LHCN-M2 (cell line): ENCODE data around the gene SLC35F4. TPM values are rescaled to one million over a fixed set of nuclear protein-coding genes. Genes with fewer than 3 reads are reported as not detected.

ENCODE experiments used
- DNase-seq: peaks from one replicate; pipeline ENCODE4 v3.0.0-alpha.2; 2012; ENCODE audit warnings: low read depth
- total RNA-seq: library from RNA; depleted of rRNA; stranded (reverse); fragments of >200 nt; gene quantifications from 2 replicates; pipeline ENCODE4 v1.2.3, GENCODE V29; 2014

SLC35F4 gene
- total RNA-seq, 1 experiment from 2014 or later: not detected

DNA sequence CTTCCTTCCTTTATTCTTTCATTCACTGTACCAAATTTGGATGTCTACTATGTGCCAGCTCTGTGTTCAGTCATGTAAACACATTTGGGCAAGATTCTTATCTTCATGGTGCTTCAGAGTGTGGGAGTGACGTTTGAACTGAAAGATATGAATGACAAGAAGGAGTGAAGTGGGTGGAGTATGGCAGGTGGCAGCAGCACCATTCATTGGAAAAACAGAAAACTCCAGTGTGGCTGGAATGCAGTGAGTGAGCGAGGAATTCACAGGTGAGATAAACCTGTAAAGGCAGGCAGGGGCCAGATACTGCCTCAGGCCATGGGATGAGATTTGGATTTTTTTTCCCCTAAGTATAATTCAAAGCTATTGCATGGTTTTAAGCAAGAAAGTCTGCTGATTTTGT is 231.6 kb downstream of the SLC35F4 start:
- no peak for DNase-seq

- no peak for DNase-seq
These were observed 233.2 kb downstream of the SLC35F4 start for GRCh38 chr14:57632649-57633048.

DNA sequence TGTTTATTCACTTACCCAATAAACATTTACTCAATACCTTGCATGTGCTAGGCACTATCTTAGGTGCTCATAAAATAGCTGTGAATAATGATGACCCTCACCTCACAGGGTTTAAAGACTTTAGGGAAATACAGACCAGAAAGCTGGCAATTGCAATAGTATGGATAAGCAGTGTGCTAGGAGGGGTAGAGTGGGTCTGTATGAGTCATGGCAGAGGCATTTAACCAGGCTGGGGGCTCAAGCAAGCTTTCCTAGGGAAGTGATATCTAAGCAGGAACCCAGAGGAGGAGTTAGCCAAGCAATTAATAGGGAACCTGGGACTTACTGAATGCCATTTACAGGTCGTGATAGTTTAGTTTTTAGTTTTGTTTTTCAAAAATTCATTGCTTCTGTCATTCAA is 248.4 kb downstream of the SLC35F4 start:
- no peak for DNase-seq

- no peak for DNase-seq
These were observed 252.9 kb downstream of the SLC35F4 start for GRCh38 chr14:57612946-57613345.

GRCh38 chr14:57611555-57612075 is 254.3 kb downstream of the SLC35F4 start:
- no peak for DNase-seq

DNA sequence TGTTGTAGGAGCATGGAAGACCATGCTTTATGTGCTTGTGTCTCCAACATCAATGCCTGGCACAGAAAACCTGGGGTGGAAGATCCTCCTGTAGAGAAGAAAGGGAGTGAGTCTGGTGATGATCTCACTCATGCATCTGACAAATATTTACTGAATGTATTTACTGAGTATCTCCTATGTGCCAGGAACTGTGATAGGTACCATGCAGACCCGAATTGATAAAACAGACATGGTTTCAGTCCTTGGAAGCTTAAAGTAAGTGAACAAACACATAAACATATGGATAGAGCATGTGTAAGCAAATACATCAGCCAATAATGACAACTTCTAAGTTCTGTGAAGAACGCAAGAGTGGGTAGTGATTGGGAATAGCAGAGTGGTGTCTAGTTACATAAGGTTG is 255.3 kb downstream of the SLC35F4 start:
- DNase-seq: no peak

DNA sequence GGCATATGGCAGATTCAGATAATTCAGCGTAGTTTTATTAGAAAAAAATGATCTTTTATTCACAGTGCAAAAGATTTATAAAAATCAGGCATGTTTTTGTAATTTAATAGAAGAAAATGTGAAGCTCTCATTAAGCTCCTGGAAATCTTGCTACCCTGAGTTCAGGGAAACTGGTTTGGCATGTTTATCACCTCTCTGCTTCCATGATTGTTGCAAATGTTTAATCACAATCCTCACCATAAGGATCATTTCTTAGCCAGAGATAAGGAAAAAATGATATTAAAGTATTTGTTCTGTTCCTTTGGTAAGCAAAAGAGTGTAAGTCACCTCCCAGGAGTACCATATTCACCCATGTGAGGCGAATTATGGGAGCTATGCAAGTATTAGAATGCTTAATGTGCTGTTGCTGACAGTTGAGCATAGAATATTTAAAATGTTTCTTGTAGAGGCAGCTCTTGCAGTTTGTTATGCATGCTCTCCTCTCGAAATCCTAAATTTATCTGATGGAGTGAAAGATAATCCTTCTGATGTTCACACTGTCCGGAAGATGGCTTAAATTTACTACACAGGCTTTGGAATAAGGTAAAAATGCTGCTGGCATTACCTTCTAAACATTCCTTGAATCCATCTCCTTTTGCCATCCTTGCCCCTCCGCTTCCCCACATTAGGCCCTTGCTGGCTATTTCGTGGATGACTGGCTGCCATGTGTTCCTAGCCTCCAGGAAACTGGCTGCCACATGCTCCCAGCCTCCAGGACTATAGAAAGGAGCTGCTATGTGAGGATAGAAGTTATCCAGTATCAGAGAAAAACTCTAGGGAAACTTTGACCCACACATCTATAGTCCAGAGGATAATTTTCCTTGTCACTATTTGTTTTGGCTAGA is 256.5 kb downstream of the SLC35F4 start:
- no peak for DNase-seq

DNA sequence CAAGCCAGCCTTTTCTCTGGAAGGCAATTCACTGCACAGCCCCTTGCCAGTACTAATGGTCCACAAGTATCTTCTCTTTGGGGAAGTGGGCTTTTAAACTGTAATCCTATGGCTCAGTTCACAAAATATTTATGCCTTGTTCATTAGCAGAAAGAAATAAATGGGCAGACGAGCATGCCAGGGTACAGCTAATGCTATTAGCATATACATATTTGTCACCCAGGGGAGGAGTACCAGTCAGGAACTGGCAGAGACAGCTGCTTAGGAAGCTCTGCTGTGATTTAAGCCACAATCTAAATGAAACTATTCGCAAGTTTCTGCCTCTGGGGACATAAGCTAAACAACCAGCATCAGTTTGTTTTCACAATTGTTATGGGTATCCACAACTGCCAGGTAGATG is 258.8 kb downstream of the SLC35F4 start:
- DNase-seq: no peak

GRCh38 chr14:57583396-57583795 is 282.5 kb downstream of the SLC35F4 start:
- DNase-seq: no peak

- DNase-seq: no peak
These were observed 283.1 kb downstream of the SLC35F4 start for GRCh38 chr14:57582746-57583145.

GRCh38 chr14:57578801-57579200 is 287.1 kb downstream of the SLC35F4 start:
- DNase-seq: no peak

- no peak for DNase-seq
These were observed 289.4 kb downstream of the SLC35F4 start for GRCh38 chr14:57576498-57576897.

- DNase-seq: no peak
These were observed 290.4 kb downstream of the SLC35F4 start for GRCh38 chr14:57575482-57575881.

DNA sequence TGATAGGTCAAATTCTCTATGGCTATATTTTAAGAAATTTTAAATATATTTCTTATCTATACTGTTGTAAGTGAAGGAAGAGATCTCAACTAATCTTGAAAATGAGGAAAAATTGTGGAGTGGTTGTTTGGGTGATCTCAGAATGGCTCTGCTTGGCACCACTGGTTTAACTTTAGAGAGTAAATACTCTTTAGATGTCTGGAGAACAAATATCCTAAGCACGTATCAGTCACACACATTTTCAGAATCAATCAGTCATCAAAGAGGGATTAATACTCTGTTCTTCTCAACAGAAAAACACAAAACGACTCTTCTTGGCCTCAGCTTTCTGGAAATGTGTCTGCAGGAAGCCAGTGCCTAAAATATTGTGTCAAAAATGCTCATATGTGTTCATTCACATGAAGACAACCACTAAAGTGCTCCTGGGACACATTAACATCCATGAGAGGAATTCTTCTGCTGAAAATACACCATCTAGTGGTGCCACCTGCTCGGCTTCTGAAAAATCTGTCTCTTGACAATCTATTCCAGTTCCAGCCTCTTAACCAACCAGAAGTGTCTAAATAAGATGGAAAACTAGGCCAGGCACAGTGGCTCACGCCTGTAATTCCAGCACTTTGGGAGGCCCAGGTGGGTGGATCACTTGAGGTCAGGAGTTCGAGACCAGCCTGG is 291.1 kb downstream of the SLC35F4 start:
- no peak for DNase-seq

DNA sequence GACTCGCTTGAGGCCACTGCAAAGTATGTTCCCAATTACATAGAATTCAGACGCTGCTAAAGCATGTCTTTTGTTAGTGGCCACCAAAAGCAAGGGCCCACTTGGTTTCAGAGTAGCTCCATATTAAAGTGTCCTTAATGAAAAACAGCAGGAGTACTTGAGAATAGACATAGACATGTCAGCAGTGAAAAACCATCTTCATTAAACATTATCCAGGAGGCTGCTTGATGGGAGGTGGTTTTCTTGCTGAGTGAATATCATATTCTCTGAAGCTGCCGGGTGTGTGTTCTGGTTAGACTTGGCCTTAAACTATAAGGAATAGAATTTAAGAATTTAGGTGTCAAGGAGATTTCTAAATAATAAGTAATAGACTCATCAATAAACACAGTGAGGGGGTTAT is 292.7 kb downstream of the SLC35F4 start:
- DNase-seq: no peak

- no peak for DNase-seq
These were observed 297.3 kb downstream of the SLC35F4 start for GRCh38 chr14:57568554-57568953.

- DNase-seq: no peak
These were observed 298.7 kb downstream of the SLC35F4 start for GRCh38 chr14:57567220-57567619.

GRCh38 chr14:57560681-57561080 is 305.2 kb downstream of the SLC35F4 start:
- DNase-seq: no peak

GRCh38 chr14:57559576-57559975 is 306.3 kb downstream of the SLC35F4 start:
- no peak for DNase-seq

- DNase-seq: no peak
These were observed 316.0 kb downstream of the SLC35F4 start for GRCh38 chr14:57549765-57550420.

GRCh38 chr14:57549016-57549564 is 316.8 kb downstream of the SLC35F4 start:
- no peak for DNase-seq

- DNase-seq: no peak
These were observed 318.8 kb downstream of the SLC35F4 start for GRCh38 chr14:57547131-57547530.
